ENCODE results near the gene IL10.

Gene IL10

DNA sequence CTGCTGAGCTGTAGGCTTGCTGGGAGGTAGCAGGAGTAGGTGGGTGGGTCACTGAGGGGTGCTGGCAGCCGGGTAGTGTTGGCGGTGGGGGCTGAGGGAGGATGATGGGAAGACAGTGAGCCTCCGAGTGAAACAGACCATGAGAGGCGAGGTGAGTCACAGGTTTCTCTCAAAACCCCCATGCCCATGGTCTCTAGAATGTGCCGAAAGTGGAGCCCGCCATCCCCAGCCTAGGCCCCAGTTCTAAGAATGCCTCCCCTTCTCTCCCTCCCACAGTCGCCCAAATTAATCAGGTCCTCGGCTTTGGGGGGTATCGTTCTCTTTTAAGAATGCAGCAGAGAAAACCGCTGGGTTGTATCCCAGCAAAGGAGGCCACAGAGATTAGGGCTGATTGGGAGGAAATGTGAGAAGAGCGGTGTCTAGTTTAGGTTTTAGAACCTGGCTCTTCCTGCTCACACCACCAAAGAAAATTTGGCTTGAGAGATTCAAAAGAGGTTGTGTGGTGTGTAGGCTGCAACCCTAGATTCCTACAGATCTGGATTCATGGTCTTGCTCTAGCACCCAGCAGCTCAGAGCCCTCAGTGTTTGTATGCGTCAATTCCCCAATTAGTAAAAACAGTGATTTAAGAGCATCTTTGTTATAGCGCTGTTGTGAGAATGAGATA, 29.4 kb downstream of the IL10 start:
- no peak for DNase-seq (ENCODE audit: low read depth)

DNA sequence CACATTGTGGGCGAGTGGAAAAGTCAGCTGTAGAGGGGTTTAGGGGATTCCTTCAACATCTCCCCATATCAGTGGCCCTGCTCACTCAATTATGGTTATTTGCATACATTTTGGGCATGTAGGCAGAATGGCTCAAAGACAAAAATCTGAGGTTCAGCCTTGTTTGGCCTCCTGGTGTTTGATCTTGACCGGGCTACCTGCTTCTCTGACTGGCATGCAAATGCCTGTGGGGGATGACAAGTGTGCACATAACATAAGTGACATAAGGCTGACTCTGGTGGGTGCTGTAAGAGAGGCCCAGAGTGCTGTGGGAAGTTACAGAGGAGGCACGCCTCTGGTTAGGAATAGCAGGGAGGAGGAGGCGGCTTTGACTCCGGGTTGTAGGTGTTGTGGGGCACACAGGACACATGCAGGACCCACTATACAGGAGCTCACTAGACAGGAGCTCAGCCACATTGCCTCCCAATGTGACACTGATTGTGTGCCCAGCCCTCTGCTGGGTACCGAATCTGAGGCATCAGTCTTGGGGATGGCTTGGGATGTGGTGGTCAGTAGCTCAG, 31.1 kb downstream of the IL10 start:
- TF ChIP-seq, protein P1, sequence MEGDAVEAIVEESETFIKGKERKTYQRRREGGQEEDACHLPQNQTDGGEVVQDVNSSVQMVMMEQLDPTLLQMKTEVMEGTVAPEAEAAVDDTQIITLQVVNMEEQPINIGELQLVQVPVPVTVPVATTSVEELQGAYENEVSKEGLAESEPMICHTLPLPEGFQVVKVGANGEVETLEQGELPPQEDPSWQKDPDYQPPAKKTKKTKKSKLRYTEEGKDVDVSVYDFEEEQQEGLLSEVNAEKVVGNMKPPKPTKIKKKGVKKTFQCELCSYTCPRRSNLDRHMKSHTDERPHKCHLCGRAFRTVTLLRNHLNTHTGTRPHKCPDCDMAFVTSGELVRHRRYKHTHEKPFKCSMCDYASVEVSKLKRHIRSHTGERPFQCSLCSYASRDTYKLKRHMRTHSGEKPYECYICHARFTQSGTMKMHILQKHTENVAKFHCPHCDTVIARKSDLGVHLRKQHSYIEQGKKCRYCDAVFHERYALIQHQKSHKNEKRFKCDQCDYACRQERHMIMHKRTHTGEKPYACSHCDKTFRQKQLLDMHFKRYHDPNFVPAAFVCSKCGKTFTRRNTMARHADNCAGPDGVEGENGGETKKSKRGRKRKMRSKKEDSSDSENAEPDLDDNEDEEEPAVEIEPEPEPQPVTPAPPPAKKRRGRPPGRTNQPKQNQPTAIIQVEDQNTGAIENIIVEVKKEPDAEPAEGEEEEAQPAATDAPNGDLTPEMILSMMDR (conservative IDR thresholded peaks at IDR 0.05; ENCODE audit: low read depth, low read length) = no peak
- no peak overlapping the region for H3K4me3 ChIP-seq (ENCODE audit: low read length)
- DNase-seq (ENCODE audit: low read depth) = no peak

More for the DNA sequence above, 29.4 kb downstream of the IL10 start:
- no peak overlapping the region for H3K4me3 ChIP-seq (ENCODE audit: low read length)
- TF ChIP-seq, protein P1 (conservative IDR thresholded peaks at IDR 0.05; ENCODE audit: low read depth, low read length) = no peak

DNA sequence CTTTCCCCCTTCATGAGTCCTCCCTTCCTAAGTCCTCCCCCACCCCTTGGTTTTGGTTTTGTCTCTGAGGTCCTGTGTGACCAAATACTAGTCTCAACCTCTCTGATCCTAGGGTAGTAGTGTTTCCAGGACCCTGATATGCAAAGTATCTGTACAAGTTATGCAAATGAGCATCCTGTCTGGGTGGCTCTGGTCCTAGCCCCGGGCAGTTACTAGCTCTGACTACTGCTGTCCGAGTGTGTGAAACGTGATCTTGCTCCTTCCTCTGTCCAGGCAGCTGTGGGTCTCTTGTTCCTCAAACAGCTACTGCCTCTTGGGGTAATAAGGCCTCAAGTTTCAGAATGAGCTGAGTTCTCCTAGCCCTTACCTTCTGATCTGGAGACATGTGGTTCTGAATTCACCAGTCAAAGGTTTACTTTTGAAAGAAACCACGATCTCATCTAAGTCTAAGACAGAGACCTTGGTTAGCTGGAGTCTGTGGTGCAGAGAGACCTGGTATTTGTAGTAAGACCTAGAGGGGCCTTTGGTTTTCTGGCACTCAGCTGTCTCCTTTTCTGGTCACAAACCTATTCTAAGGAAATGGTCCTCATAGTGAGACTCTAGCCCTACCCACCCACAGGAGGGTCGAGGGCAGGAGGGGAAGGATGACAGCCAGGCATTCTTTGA, 32.8 kb downstream of the IL10 start:
- H3K4me3 ChIP-seq (ENCODE audit: low read length) = no peak overlapping the region
- TF ChIP-seq, protein P1 (conservative IDR thresholded peaks at IDR 0.05; ENCODE audit: low read depth, low read length) = no peak
- DNase-seq (ENCODE audit: low read depth) = no peak

DNA sequence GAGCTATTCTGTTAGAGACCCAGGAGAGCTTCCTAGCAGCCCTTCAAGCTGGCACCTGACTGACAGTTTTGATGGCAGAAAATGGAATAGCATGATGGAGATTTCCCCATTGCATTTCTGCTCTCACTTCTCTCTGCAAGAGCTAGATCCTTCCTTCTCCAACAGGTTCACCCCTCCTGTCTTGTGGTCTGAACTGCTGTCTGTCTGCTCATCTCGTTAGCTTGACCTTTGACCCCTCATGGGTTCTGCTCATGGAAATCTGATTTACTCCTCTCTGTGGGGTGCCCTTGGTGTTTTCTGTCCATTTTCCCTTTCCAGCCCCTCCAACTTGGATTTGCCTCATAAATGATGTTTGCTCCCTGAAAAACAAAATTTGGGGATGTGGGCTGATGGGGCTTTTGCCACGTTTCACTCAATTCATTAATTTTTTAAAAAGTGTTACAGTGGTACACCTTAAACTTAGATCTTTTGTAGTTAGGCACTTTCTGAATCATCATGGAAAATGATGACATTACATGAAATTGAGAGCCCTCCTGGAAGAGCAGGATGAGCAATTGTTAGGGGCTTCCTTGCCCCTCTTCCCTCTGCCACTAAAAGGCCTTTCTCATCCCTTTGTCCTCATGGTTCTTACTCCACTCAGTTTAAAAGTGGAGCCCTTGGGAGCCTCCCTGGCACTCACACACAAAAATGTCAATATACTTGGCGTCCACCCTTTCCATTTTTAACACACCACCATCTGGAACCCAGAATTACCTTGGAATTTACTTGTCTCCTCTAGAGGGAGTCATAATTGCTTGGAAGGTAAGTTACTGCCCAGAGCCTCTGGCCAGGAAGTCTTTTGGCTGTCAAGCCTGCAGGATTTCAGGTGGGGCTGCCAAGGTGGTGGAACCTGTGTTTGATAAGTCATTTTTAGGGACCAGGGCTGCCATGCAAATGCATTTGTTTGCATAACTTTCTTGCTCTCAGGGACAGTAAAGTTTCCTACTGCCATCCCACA, 33.6 kb downstream of the IL10 start:
- DNase-seq (ENCODE audit: low read depth) = no peak
- no peak overlapping the region for H3K4me3 ChIP-seq (ENCODE audit: low read length)

DNA sequence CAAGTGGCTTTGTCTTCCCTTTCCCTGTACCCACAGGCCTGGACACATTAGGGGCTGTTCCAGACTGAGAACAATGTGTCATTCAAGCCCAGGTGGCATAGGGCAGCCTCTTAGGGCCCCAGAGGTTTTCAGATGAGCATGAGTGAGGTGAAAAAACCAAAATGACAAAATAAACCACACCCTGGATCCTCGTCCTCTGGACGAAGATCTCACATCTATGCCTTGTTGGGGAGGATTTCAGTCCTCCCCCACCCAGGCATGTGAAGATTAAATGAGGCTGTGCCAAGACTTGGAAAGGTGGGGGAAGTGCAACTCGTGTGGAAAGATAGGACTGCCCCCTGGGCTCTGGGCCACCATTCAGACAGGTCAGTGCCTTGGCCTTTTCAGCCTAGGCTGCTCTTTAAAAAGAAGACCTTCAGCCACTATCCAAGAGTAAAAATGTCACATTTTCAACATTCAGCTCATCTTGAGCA, 34.5 kb downstream of the IL10 start:
- TF ChIP-seq, protein P1 (conservative IDR thresholded peaks at IDR 0.05; ENCODE audit: low read depth, low read length) = no peak
- no peak for DNase-seq (ENCODE audit: low read depth)
- no peak overlapping the region for H3K4me3 ChIP-seq (ENCODE audit: low read length)

More for the DNA sequence above, 33.6 kb downstream of the IL10 start:
- TF ChIP-seq, protein P1 (conservative IDR thresholded peaks at IDR 0.05; ENCODE audit: low read depth, low read length) = peak; percentile 48

DNA sequence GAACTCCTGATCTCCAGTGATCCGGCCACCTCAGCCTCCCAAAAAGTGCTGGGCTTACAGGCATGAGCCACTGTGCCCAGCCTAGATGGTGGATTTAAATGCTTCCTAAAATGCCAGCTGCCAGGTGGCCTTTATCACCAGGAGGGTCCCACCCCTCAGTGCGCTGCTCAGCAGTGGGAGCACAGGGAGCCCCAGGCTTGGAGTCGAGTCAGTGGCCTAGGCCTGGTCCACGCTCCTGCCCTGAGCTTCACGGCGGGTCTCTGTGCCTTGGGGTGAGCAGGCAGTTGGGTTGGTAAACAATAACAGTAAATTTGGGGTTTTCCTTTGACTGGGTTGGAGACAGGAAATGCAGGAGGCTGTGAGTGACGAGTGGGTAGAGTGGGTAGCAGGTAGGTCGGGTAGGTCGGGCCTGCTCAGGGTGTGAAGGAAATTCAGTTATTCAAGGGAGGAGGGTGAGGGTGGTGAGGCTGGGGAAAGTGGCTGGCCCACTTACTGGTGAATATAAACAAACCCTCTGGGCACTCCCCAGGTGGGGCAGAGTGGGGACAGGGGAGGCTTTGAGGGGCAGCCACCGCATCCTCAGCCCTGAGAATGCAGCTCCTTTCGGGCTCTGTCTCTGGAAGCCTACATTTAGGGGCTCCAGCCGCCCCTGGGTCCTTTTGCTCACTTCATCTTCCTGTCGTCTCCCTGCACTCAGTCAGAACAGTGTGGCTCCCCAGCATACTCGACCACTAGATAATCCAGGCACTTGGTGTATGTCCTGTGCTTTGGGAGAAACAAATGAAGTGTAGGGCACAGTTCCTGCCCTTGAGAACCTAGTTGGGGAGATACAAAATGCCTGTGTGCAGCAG, 35.2 kb downstream of the IL10 start:
- H3K4me3 ChIP-seq (ENCODE audit: low read length) = no peak overlapping the region
- TF ChIP-seq, protein P1 (conservative IDR thresholded peaks at IDR 0.05; ENCODE audit: low read depth, low read length) = no peak
- no peak for DNase-seq (ENCODE audit: low read depth)

Data from retinal pigment epithelial cell (primary cell).